Coronary artery (tissue), 2 donors: ENCODE results near the gene CLEC16A.

Source experiments
- DNase-seq: peaks from one replicate; pipeline ENCODE4 v3.0.0-alpha.2; 2017; ENCODE audit warnings: low spot score
- H3K27ac ChIP-seq, 2 donors: fragments of 200-600 bp; sonication (generic); one replicate each; pipeline ENCODE4 v1.5.1; 2016 to 2019
- H3K4me3 ChIP-seq: fragments of 200-600 bp; sonication (generic); 2 replicates; pipeline ENCODE4 v1.5.1; 2016; ENCODE audit warnings: mild to moderate bottlenecking, moderate library complexity
- CTCF ChIP-seq: fragments of 200-600 bp; sonication (generic); IDR thresholded peaks from one replicate; pipeline ENCODE4 v1.5.1; 2019; ENCODE audit warnings: antibody characterized with exemption

The CLEC16A gene

GRCh38 chr16:10950393-10950792 lies 6.0 kb downstream of the CLEC16A start:
- no peak for DNase-seq
- Histone ChIP-seq H3K4me3 (no peak overlapping the region), H3K27ac (no peak overlapping the region)
- TF ChIP-seq CTCF = no peak

GRCh38 chr16:10951026-10951425 lies 6.7 kb downstream of the CLEC16A start:
- TF ChIP-seq CTCF = no peak
- no peak overlapping the region for H3K27ac ChIP-seq
- H3K4me3 ChIP-seq = no peak overlapping the region
- DNase-seq = no peak

- Histone ChIP-seq H3K27ac (no peak overlapping the region), H3K4me3 (no peak overlapping the region)
- no peak for DNase-seq
- no peak for TF ChIP-seq CTCF
Observed at GRCh38 chr16:10954903-10955302, 10.5 kb downstream of the CLEC16A start.

- DNase-seq = no peak
- H3K4me3 ChIP-seq = no peak overlapping the region
- H3K27ac ChIP-seq = no peak overlapping the region
- no peak for TF ChIP-seq CTCF
Observed at GRCh38 chr16:10957771-10958482, 13.6 kb downstream of the CLEC16A start.

- H3K27ac ChIP-seq = no peak overlapping the region
- DNase-seq = no peak
- TF ChIP-seq CTCF = no peak
- H3K4me3 ChIP-seq = no peak overlapping the region
Observed at GRCh38 chr16:10959161-10959560, 14.8 kb downstream of the CLEC16A start.

GRCh38 chr16:10961231-10961630 lies 16.9 kb downstream of the CLEC16A start:
- TF ChIP-seq CTCF = no peak
- DNase-seq = no peak
- Histone ChIP-seq H3K4me3 (no peak overlapping the region), H3K27ac (peak overlapping the region; percentile 69 to 75)

- DNase-seq = no peak
- Histone ChIP-seq H3K4me3 (peak overlapping the region; percentile 47), H3K27ac (peak overlapping the region; percentile 11 to 74)
- TF ChIP-seq CTCF = peak; percentile 90
Observed at GRCh38 chr16:10964039-10964890, 19.9 kb downstream of the CLEC16A start.
